Fibroblast of pulmonary artery (primary cell): ENCODE data around the gene HSD17B12.
"Not testable (repeated sequence)": the region's sequence is repeated elsewhere in the genome, so short reads cannot be mapped to it uniquely, and the experiment has no call there.

Experiments
- DNase-seq: peaks from one replicate; pipeline ENCODE4 v3.0.0-alpha.2; 2010; ENCODE audit warnings: low read depth
- H3K4me3 ChIP-seq: replicated peaks from 2 replicates; pipeline ENCODE4 v1.5.1; 2011; ENCODE audit warnings: low read depth, mild to moderate bottlenecking, control low read depth, low read length, moderate library complexity
- CTCF ChIP-seq: IDR thresholded peaks from 2 replicates; pipeline ENCODE4 v1.5.1; 2011; ENCODE audit warnings: mild to moderate bottlenecking, control low read depth, low read length, inconsistent platforms; ENCODE audit errors: missing control alignments

Gene HSD17B12

GRCh38 chr11:43664295-43664694 is 16.2 kb upstream of the HSD17B12 start:
- H3K4me3 ChIP-seq, result no peak overlapping the region
- no peak for DNase-seq
- no peak for TF ChIP-seq CTCF

- not testable (repeated sequence) for DNase-seq, H3K4me3 ChIP-seq
Observed at GRCh38 chr11:43671284-43671683, 9.3 kb upstream of the HSD17B12 start.

GRCh38 chr11:43674560-43674959 is 6.0 kb upstream of the HSD17B12 start:
- H3K4me3 ChIP-seq, result no peak overlapping the region
- no peak for TF ChIP-seq CTCF
- no peak for DNase-seq

GRCh38 chr11:43676933-43677332 is 3.6 kb upstream of the HSD17B12 start:
- DNase-seq, result no peak
- H3K4me3 ChIP-seq, result no peak overlapping the region
- no peak for TF ChIP-seq CTCF

GRCh38 chr11:43681401-43681942 is 934 bp downstream of the HSD17B12 start:
- DNase-seq, result peak; percentile 36
- TF ChIP-seq CTCF, result no peak
- H3K4me3 ChIP-seq, result peak overlapping the region; percentile 72

GRCh38 chr11:43682081-43682480 is 1.5 kb downstream of the HSD17B12 start:
- peak overlapping the region; percentile 72 for H3K4me3 ChIP-seq
- not testable (repeated sequence) for DNase-seq

GRCh38 chr11:43685440-43685839 is 4.9 kb downstream of the HSD17B12 start:
- TF ChIP-seq CTCF, result peak; percentile 12
- no peak for DNase-seq
- no peak overlapping the region for H3K4me3 ChIP-seq

GRCh38 chr11:43686207-43686606 is 5.7 kb downstream of the HSD17B12 start:
- TF ChIP-seq CTCF, result no peak
- no peak overlapping the region for H3K4me3 ChIP-seq
- DNase-seq, result no peak
